A549 (cell line): ENCODE results near the gene TFDP2. TPM values are rescaled to one million over a fixed set of nuclear protein-coding genes. Genes with fewer than 3 reads are reported as not detected.

Experiments
- ATAC-seq, 2 experiments: fragments of 200-7000 bp in 1 of 2; fragments of >200 bp in 1 of 2; cut with Nextera tagmentation in 1 of 2; cut with Tn5 transposase in 1 of 2; 3 replicates each; pipeline versions ENCODE4 v1.8.0 to v1.9.1; 2018 to 2020; ENCODE audit warnings: mild to moderate bottlenecking in 1 of 2, moderate library complexity in 1 of 2
- CTCF ChIA-PET: fragments of 300-600 bp; sonication (Branson Sonifier 250); formaldehyde crosslinking; extraction: SDS; loops from one replicate; lab custom pipeline; 2021; ENCODE audit warnings: antibody characterized with exemption, inconsistent platforms; lab: Yijun Ruan, JAX
- POLR2A ChIA-PET: fragments of 350-600 bp; formaldehyde crosslinking; extraction: SDS; loops from one replicate; lab custom pipeline; 2021; ENCODE audit warnings: antibody characterized with exemption, inconsistent platforms; lab: Yijun Ruan, JAX
- DNase-seq, 2 experiments: peaks; one replicate each; pipeline versions ENCODE4 v3.0.0 to v3.0.0-alpha.2; 2011 to 2016; ENCODE audit warnings: low read depth in 1 of 2, low spot score in 1 of 2
- FAIRE-seq: peaks from 2 replicates; lab custom pipeline; 2011; peaks lifted over from hg19 to GRCh38; lab: Jason Lieb, UNC
- H3K27ac ChIP-seq, 2 experiments: fragments of >200 bp; sonication (Bioruptor Twin); formaldehyde crosslinking; 3 replicates each; pipeline ENCODE4 v1.5.1; 2016 to 2017
- H3K4me1 ChIP-seq: fragments of >200 bp; sonication (Bioruptor Twin); formaldehyde crosslinking; 3 replicates; pipeline ENCODE4 v1.6.1; 2016
- H3K4me2 ChIP-seq: fragments of >200 bp; sonication (Bioruptor Twin); formaldehyde crosslinking; 3 replicates; pipeline ENCODE4 v1.6.1; 2016
- H3K4me3 ChIP-seq: fragments of >200 bp; sonication (Bioruptor Twin); formaldehyde crosslinking; 3 replicates; pipeline ENCODE4 v1.5.1; 2016
- H3K9me3 ChIP-seq: fragments of >200 bp; sonication (Bioruptor Twin); formaldehyde crosslinking; 3 replicates; pipeline ENCODE4 v1.6.1; 2016
- ATOH8 ChIP-seq: fragments of 250-450 bp; sonication (Bioruptor Pico); IDR thresholded peaks from 2 replicates; pipeline ENCODE4 v1.5.0; 2020; ENCODE audit warnings: low read depth, mild to moderate bottlenecking, moderate library complexity
- BHLHE40 ChIP-seq: IDR thresholded peaks from 2 replicates; pipeline ENCODE4 v1.6.1; 2012; ENCODE audit warnings: low read depth, low read length, inconsistent platforms
- CBX2 ChIP-seq: fragments of 200-600 bp; sonication (generic); IDR thresholded peaks from 2 replicates; pipeline ENCODE4 v1.6.1; 2016; ENCODE audit warnings: low read depth, mild to moderate bottlenecking, borderline replicate concordance
- CEBPB ChIP-seq, 2 experiments: fragments of >200 bp in 1 of 2; sonication (Bioruptor Twin) in 1 of 2; formaldehyde crosslinking in 1 of 2; IDR thresholded peaks; 2 replicates each; pipeline ENCODE4 v1.6.1; 2012 to 2016
- CHD2 ChIP-seq: fragments of 150-350 bp; IDR thresholded peaks from 2 replicates; pipeline ENCODE4 v1.6.1; 2014; ENCODE audit warnings: low read length; ENCODE audit not compliant: partially characterized antibody
- CHD4 ChIP-seq: fragments of 200-600 bp; sonication (generic); IDR thresholded peaks from 2 replicates; pipeline ENCODE4 v1.6.1; 2016; ENCODE audit warnings: antibody characterized with exemption, mild to moderate bottlenecking, borderline replicate concordance
- E2F6 ChIP-seq: IDR thresholded peaks from 2 replicates; pipeline ENCODE4 v1.6.1; 2012; ENCODE audit warnings: low read depth, borderline replicate concordance
- ELK1 ChIP-seq: fragments of 150-350 bp; IDR thresholded peaks from 2 replicates; pipeline ENCODE4 v1.6.1; 2014; ENCODE audit warnings: low read depth, mild to moderate bottlenecking, low read length
- ESRRA ChIP-seq: fragments of 150-350 bp; IDR thresholded peaks from 2 replicates; pipeline ENCODE4 v1.6.1; 2014; ENCODE audit warnings: mild to moderate bottlenecking, low read length, borderline replicate concordance
- GATA3 ChIP-seq: IDR thresholded peaks from 2 replicates; pipeline ENCODE4 v1.6.1; 2012; ENCODE audit warnings: borderline replicate concordance
- HOXB13 ChIP-seq: fragments of 250-450 bp; sonication (Bioruptor Pico); IDR thresholded peaks from 2 replicates; pipeline ENCODE4 v1.5.0; 2020; ENCODE audit warnings: low read depth, mild to moderate bottlenecking, moderate library complexity
- HOXB5 ChIP-seq: fragments of 250-450 bp; sonication (Bioruptor Pico); IDR thresholded peaks from 2 replicates; pipeline ENCODE4 v1.5.0; 2020; ENCODE audit warnings: mild to moderate bottlenecking, moderate library complexity
- KDM1A ChIP-seq: fragments of 200-600 bp; sonication (generic); IDR thresholded peaks from 2 replicates; pipeline ENCODE4 v1.6.1; 2016; ENCODE audit warnings: low read depth, mild to moderate bottlenecking
- NPAS2 ChIP-seq: fragments of 250-450 bp; sonication (Bioruptor Pico); IDR thresholded peaks from 2 replicates; pipeline ENCODE4 v1.8.0; 2022; ENCODE audit warnings: mild to moderate bottlenecking, moderate library complexity, borderline replicate concordance
- PHF8 ChIP-seq: fragments of 200-600 bp; sonication (generic); IDR thresholded peaks from 2 replicates; pipeline ENCODE4 v1.6.1; 2016; ENCODE audit warnings: low read depth, mild to moderate bottlenecking, antibody characterized with exemption, moderate library complexity, borderline replicate concordance
- POLR2AphosphoS2 ChIP-seq: conservative IDR thresholded peaks from 2 replicates; pipeline ENCODE4 v1.6.1; 2012; ENCODE audit warnings: low read length, improper control_type of control experiment, inconsistent platforms
- RCOR1 ChIP-seq: fragments of 150-350 bp; IDR thresholded peaks from 2 replicates; pipeline ENCODE4 v1.6.1; 2014; ENCODE audit warnings: antibody characterized with exemption, low read length, low read depth
- ZC3H11A ChIP-seq: fragments of 450-650 bp; IDR thresholded peaks from 2 replicates; pipeline ENCODE4 v1.6.1; 2014; ENCODE audit warnings: antibody characterized with exemption, mild to moderate bottlenecking
- ZNF302 ChIP-seq: fragments of 250-450 bp; sonication (Bioruptor Pico); IDR thresholded peaks from 2 replicates; pipeline ENCODE4 v1.9.0; 2021; ENCODE audit warnings: inconsistent platforms, mild to moderate bottlenecking, moderate library complexity
- ZSCAN20 ChIP-seq: fragments of 250-450 bp; sonication (Bioruptor Pico); IDR thresholded peaks from 2 replicates; pipeline ENCODE4 v1.8.0; 2022; ENCODE audit warnings: mild to moderate bottlenecking, moderate library complexity
- WGBS: methylation state at CpG from one replicate; pipeline ENCODE4 v1.1.6; 2017; ENCODE audit errors: missing lambda C conversion rate; 5-methylcytosine and 5-hydroxymethylcytosine counted together
- polyA plus RNA-seq, 4 experiments: library from polyadenylated mRNA; depleted of rRNA in 3 of 4; stranded (reverse); fragments of >200 nt; fragmentation: RNase III in 1 of 4; extraction: RNeasy Plus Mini Kit Qiagen cat#74134 plus additional on column Dnase treatment in 1 of 4; gene quantifications; 2 replicates in 3 of 4; 3 replicates in 1 of 4; pipeline ENCODE4 v1.2.3, GENCODE V29; 2011 to 2017

Gene TFDP2
- polyA plus RNA-seq, 2 of the 4 experiments (the other 2 are of a cell fraction): 9.6 to 61.5 TPM

GRCh38 chr3:141965471-141965870, 183.9 kb downstream of the TFDP2 start (continued):
- TF ChIP-seq CHD4 (no peak), PHF8 (no peak), CBX2 (no peak), ZSCAN20 (CRISPR knock-in tag) (no peak), HOXB5 (CRISPR knock-in tag) (no peak)

- ATAC-seq: no peak
- WGBS: 82% methylated on average over 4 of the region's 4 CpGs
- ChIA-PET POLR2A (no interaction called here), CTCF (interaction anchor here (0.6 to 2.3 kb wide), 7 partner anchors 9 to 64 kb away, joined by 3 to 16 read pairs (median 3); no protein-coding TSS in a partner anchor)
- FAIRE-seq: no peak
- H3K27ac ChIP-seq: no peak overlapping the region
- no peak overlapping the region for H3K4me2 ChIP-seq
- H3K4me1 ChIP-seq: peaks cover 11% of the 10 kb centered on the region
- no peaks in the 10 kb centered on the region for H3K9me3 ChIP-seq
- no peak for TF ChIP-seq ZC3H11A
- no peak for TF ChIP-seq CHD2
- no peak for TF ChIP-seq ELK1
- no peak for TF ChIP-seq E2F6
- TF ChIP-seq, all 56 proteins: peak for 0
- no peak overlapping the region for H3K4me3 ChIP-seq
- DNase-seq: no peak
Observed at GRCh38 chr3:141963301-141963700, 186.0 kb downstream of the TFDP2 start.

DNA sequence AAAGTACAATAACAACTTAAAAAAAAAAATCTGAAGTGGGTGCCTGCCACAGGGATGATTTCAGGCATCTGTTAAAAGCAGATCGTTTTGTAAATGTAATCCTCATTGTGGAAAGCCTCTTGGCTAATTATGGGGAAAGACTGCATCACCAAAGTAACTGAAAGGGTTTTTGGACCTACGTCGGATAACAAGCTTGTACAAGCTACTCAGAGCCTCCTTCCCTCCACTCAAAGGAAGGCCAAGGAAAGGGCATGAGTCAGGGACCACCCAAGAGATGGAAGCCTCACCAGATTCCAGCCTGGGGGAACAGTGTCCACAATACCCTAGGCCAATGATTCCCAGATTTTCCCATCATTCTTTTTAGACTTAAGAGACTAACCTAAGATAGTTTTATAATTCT, 188.6 kb downstream of the TFDP2 start:
- no peak for ATAC-seq
- POLR2A ChIA-PET: no interaction called here

More for the DNA sequence above, 188.6 kb downstream of the TFDP2 start:
- 82% methylated on average over 3 of the region's 3 CpGs for WGBS
- CTCF ChIA-PET: interaction anchor here (2.4 kb wide), 1 partner anchor 319 kb away, joined by 5 read pairs; no protein-coding TSS in a partner anchor
- Histone ChIP-seq H3K4me3 (no peak overlapping the region), H3K4me2 (no peak overlapping the region)
- TF ChIP-seq ELK1 (no peak), ZNF302 (CRISPR knock-in tag) (no peak), RCOR1 (no peak), POLR2AphosphoS2 (no peak), KDM1A (no peak), ZC3H11A (no peak), CEBPB (IDR thresholded peaks at IDR 0.05) (no peak), NPAS2 (CRISPR knock-in tag) (no peak), GATA3 (no peak), HOXB13 (CRISPR knock-in tag) (no peak), ESRRA (no peak), CHD4 (no peak), ATOH8 (CRISPR knock-in tag) (no peak), BHLHE40 (no peak), PHF8 (no peak)
- TF ChIP-seq, all 56 proteins: peak for 0
- peaks cover 11% of the 10 kb centered on the region for H3K4me1 ChIP-seq
- DNase-seq (no peak), FAIRE-seq (no peak)
- H3K9me3 ChIP-seq: no peaks in the 10 kb centered on the region
- H3K27ac ChIP-seq: no peak overlapping the region
